Activated CD4-positive, alpha-beta memory T cell treated with anti-CD3 and anti-CD28 coated beads for 36 hours (primary cell): ENCODE results near the gene ROR2. TPM values are rescaled to one million over a fixed set of nuclear protein-coding genes. Genes with fewer than 3 reads are reported as not detected.

Experiments
- CTCF ChIA-PET: fragments of 350-600 bp; sonication (Branson Sonifier 250); formaldehyde crosslinking; loops from one replicate; lab custom pipeline; 2021; ENCODE audit warnings: antibody characterized with exemption, inconsistent platforms; lab: Charles Lee
- POLR2A ChIA-PET: fragments of 350-600 bp; sonication (Branson Sonifier 250); formaldehyde crosslinking; loops from one replicate; lab custom pipeline; 2021; ENCODE audit warnings: antibody characterized with exemption; lab: Charles Lee
- DNase-seq: peaks from one replicate; pipeline ENCODE4 v3.0.0-alpha.2; 2020
- H3K27ac Mint-ChIP-seq: one replicate; pipeline ENCODE4 v1.8.0; 2021; ENCODE audit warnings: mixed read lengths
- H3K27me3 Mint-ChIP-seq: one replicate; pipeline ENCODE4 v1.8.0; 2021; ENCODE audit warnings: mixed read lengths
- H3K36me3 Mint-ChIP-seq: one replicate; pipeline ENCODE4 v1.8.0; 2021; ENCODE audit warnings: mixed read lengths
- H3K4me1 Mint-ChIP-seq: one replicate; pipeline ENCODE4 v1.8.0; 2021; ENCODE audit warnings: low read depth, mixed read lengths
- H3K4me3 Mint-ChIP-seq: one replicate; pipeline ENCODE4 v1.8.0; 2021; ENCODE audit warnings: mild to moderate bottlenecking, mixed read lengths
- H3K9me3 Mint-ChIP-seq: one replicate; pipeline ENCODE4 v1.8.0; 2021; ENCODE audit warnings: mixed read lengths
- intact Hi-C: fragments of 100-400 bp; cut with micrococcal nuclease; formaldehyde crosslinking; loops from one replicate; pipeline ENCODE4 v1.15.1; 2023
- total RNA-seq, 2 experiments: library from RNA; stranded (reverse); gene quantifications; one replicate each; pipeline ENCODE4 v1.2.3, GENCODE V29; 2021

ROR2 gene
- total RNA-seq, 2 experiments from 2014 or later = 0.05 to 0.31 TPM

GRCh38 chr9:91577633-91578061 lies 372.4 kb downstream of the ROR2 start:
- Mint-ChIP-seq H3K27ac (no peak overlapping the region), H3K36me3 (no peaks in the 10 kb centered on the region), H3K27me3 (peaks cover 2% of the 10 kb centered on the region), H3K9me3 (no peaks in the 10 kb centered on the region), H3K4me3 (no peak overlapping the region), H3K4me1 (no peaks in the 10 kb centered on the region)
- no peak for DNase-seq
- intact Hi-C loops = no loop called here
- POLR2A ChIA-PET = no interaction called here
- CTCF ChIA-PET = no interaction called here

DNA sequence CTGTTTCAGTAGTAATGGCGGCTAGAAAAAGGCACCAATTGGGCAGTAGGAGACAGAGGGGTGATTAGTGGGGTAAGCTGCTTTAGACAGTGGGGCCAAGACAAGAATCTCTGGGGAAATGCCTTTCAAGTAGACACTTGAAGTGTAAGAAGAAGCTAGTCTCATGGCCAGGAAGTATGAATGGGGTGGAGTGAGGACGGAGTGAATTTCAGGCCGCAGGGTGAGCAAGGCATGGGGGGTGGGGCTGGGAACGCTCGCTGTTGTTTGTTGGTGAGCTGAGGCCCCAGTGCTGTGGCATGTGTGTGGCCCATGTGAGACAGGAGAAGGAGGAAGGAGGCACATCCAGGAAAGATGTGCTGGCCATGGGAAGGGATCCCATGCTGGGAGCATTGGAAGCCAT lies 377.2 kb downstream of the ROR2 start:
- Mint-ChIP-seq H3K27ac (no peak overlapping the region), H3K36me3 (no peaks in the 10 kb centered on the region), H3K27me3 (peaks cover 12% of the 10 kb centered on the region), H3K9me3 (no peaks in the 10 kb centered on the region), H3K4me1 (no peaks in the 10 kb centered on the region), H3K4me3 (no peak overlapping the region)
- intact Hi-C loops = no loop called here
- POLR2A ChIA-PET = no interaction called here
- CTCF ChIA-PET = no interaction called here
- DNase-seq = no peak

DNA sequence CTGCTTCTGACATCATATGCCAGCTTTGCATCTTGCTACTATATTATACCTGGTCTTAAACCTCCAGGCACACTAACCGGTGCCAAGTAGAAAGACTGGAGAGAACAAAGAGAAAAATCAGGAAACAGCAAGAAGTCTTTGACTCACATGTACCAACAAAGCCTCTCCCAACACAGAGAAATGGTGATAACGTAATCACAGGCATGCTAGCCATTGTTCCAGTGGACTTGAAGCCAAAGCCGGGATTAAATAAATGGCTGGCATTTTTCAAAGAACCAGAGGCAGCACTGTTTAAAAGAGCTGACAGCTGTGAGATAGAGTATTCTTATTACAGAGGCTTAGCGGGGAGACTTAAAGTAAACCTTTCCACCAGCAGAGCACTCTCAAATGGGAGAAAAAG lies 378.0 kb downstream of the ROR2 start:
- H3K4me3 Mint-ChIP-seq = no peak overlapping the region
- no peaks in the 10 kb centered on the region for H3K36me3 Mint-ChIP-seq
- H3K27me3 Mint-ChIP-seq = peaks cover 12% of the 10 kb centered on the region
- intact Hi-C loops = no loop called here
- no peaks in the 10 kb centered on the region for H3K4me1 Mint-ChIP-seq
- ChIA-PET CTCF (no interaction called here), POLR2A (no interaction called here)
- no peak for DNase-seq
- H3K9me3 Mint-ChIP-seq = no peaks in the 10 kb centered on the region
- no peak overlapping the region for H3K27ac Mint-ChIP-seq

- intact Hi-C loops = no loop called here
- POLR2A ChIA-PET = no interaction called here
- no peaks in the 10 kb centered on the region for H3K9me3 Mint-ChIP-seq
- H3K27me3 Mint-ChIP-seq = peaks cover 12% of the 10 kb centered on the region
- no peak overlapping the region for H3K27ac Mint-ChIP-seq
- no peak overlapping the region for H3K4me3 Mint-ChIP-seq
- H3K36me3 Mint-ChIP-seq = no peaks in the 10 kb centered on the region
- no peak for DNase-seq
- no peaks in the 10 kb centered on the region for H3K4me1 Mint-ChIP-seq
- CTCF ChIA-PET = no interaction called here
These were observed 379.0 kb downstream of the ROR2 start for GRCh38 chr9:91571036-91571435.

GRCh38 chr9:91567642-91568274 lies 382.3 kb downstream of the ROR2 start:
- Mint-ChIP-seq H3K27me3 (peaks cover 11% of the 10 kb centered on the region), H3K4me3 (no peak overlapping the region), H3K36me3 (no peaks in the 10 kb centered on the region), H3K4me1 (no peaks in the 10 kb centered on the region), H3K27ac (no peak overlapping the region), H3K9me3 (no peaks in the 10 kb centered on the region)
- intact Hi-C loops = no loop called here
- CTCF ChIA-PET = interaction anchor here (0.6 kb wide), 1 partner anchor 921 kb away, joined by 3 read pairs; no protein-coding TSS in a partner anchor
- no peak for DNase-seq
- POLR2A ChIA-PET = no interaction called here

DNA sequence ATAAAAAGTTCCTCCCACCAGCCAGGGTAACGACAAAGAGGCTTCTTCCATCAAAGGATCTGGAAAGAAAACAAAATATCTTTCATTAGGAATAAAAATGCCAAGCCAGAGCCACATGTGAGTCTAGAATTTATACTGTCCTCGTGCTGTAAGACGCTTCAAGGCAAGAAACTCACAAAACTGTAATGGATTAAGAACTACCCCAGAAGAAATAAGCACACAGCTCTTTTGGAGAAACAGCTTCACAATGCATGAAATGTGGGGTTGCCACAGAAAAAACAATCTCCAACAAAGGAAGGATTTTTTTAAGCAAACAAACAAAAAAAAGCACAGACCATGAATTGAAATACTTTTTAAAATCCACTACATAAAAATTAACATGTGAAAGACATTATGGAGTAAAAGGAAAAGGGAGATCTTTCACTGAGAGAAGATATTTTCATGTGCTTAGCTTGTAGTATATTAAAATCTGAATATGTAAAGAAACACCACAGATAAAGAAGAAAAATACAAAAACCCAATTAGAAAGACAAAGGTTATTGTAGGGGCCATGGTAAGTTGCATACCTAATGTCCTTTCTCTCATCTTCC lies 385.9 kb downstream of the ROR2 start:
- intact Hi-C loops = no loop called here
- H3K9me3 Mint-ChIP-seq = no peaks in the 10 kb centered on the region
- no peak for DNase-seq
- H3K4me1 Mint-ChIP-seq = no peaks in the 10 kb centered on the region
- H3K4me3 Mint-ChIP-seq = no peak overlapping the region
- H3K27ac Mint-ChIP-seq = no peak overlapping the region
- H3K36me3 Mint-ChIP-seq = no peaks in the 10 kb centered on the region
- ChIA-PET CTCF (no interaction called here), POLR2A (no interaction called here)
- H3K27me3 Mint-ChIP-seq = peaks cover 6% of the 10 kb centered on the region

GRCh38 chr9:91562416-91562815 lies 387.6 kb downstream of the ROR2 start:
- H3K4me1 Mint-ChIP-seq = no peaks in the 10 kb centered on the region
- POLR2A ChIA-PET = no interaction called here
- no peak for DNase-seq
- H3K4me3 Mint-ChIP-seq = no peak overlapping the region
- peaks cover 7% of the 10 kb centered on the region for H3K27me3 Mint-ChIP-seq
- CTCF ChIA-PET = interaction anchor here (1.0 kb wide), 1 partner anchor 12 kb away, joined by 3 read pairs; no protein-coding TSS in a partner anchor
- no peak overlapping the region for H3K27ac Mint-ChIP-seq
- H3K36me3 Mint-ChIP-seq = no peaks in the 10 kb centered on the region
- no peaks in the 10 kb centered on the region for H3K9me3 Mint-ChIP-seq
- intact Hi-C loops = no loop called here

DNA sequence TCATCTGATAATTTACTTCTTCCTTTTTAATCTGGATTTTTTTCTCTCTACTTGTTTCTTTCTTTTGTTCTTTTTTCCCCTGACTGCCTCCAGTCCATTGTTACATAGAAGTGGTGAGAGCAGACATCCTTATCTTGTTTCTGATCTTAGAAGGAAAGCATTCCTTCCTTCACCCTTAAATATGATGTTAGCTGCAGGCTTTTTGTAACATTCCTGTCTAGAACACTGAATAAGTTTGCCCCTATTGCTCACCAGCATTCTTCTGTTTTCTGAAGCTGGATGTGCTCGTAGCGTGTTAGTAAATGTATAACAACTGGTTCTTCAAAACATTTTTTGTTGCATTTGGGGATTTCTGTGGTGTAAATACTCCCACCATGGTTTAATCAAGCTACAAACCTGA lies 389.7 kb downstream of the ROR2 start:
- intact Hi-C loops = no loop called here
- H3K36me3 Mint-ChIP-seq = no peaks in the 10 kb centered on the region
- H3K9me3 Mint-ChIP-seq = no peaks in the 10 kb centered on the region
- DNase-seq = no peak
- ChIA-PET POLR2A (no interaction called here), CTCF (no interaction called here)
- H3K4me3 Mint-ChIP-seq = no peak overlapping the region
- H3K27ac Mint-ChIP-seq = no peak overlapping the region
- H3K4me1 Mint-ChIP-seq = no peaks in the 10 kb centered on the region
- peaks cover 7% of the 10 kb centered on the region for H3K27me3 Mint-ChIP-seq

DNA sequence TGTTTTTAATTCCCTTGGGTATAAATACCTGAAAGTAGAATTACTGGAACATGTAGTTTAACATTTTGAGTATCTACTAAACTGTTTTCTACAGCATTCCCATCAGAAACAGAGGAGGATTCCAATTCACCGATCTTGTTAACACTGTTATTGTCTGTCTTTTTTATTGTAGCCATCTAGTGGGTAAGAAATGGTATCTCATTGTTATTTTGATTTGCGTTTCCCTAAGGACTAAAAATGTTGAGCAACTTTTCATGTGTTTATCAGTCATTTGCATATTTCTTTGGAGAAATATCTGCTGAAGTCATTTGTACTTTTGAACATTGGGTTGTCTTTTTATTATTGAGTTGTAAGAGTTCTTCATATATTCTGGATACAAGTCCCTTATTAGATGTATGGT lies 391.1 kb downstream of the ROR2 start:
- H3K27ac Mint-ChIP-seq = no peak overlapping the region
- intact Hi-C loops = no loop called here
- H3K27me3 Mint-ChIP-seq = peaks cover 7% of the 10 kb centered on the region
- POLR2A ChIA-PET = no interaction called here
- no peak overlapping the region for H3K4me3 Mint-ChIP-seq
- H3K9me3 Mint-ChIP-seq = no peaks in the 10 kb centered on the region
- H3K36me3 Mint-ChIP-seq = no peaks in the 10 kb centered on the region
- H3K4me1 Mint-ChIP-seq = no peaks in the 10 kb centered on the region
- CTCF ChIA-PET = no interaction called here
- DNase-seq = no peak

- POLR2A ChIA-PET = no interaction called here
- no peaks in the 10 kb centered on the region for H3K9me3 Mint-ChIP-seq
- CTCF ChIA-PET = no interaction called here
- no peak overlapping the region for H3K27ac Mint-ChIP-seq
- peaks cover 7% of the 10 kb centered on the region for H3K27me3 Mint-ChIP-seq
- H3K4me3 Mint-ChIP-seq = no peak overlapping the region
- H3K4me1 Mint-ChIP-seq = no peaks in the 10 kb centered on the region
- no peak for DNase-seq
- intact Hi-C loops = no loop called here
- no peaks in the 10 kb centered on the region for H3K36me3 Mint-ChIP-seq
These were observed 391.6 kb downstream of the ROR2 start for GRCh38 chr9:91558395-91558794.

DNA sequence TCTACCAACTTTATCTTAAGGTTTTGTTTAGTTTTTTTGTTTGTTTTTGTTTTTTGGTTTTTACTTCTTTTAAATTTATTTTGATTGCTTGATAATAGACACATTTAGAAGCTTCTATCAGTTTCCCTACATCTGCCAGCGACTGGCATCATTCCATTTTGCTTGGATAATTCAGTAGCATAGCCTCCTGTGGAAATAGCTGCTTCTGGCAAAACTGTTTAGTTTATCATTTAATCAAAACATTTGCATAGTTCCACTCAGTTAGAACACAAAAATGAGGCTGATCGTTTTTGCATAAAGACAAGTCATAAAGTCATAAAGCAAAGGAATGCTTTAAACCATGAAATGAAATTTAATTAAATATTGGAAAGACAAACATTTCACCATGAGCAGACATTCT lies 392.7 kb downstream of the ROR2 start:
- Mint-ChIP-seq H3K27me3 (peaks cover 7% of the 10 kb centered on the region), H3K4me3 (no peak overlapping the region), H3K27ac (no peak overlapping the region), H3K4me1 (no peaks in the 10 kb centered on the region), H3K9me3 (no peaks in the 10 kb centered on the region), H3K36me3 (no peaks in the 10 kb centered on the region)
- intact Hi-C loops = no loop called here
- DNase-seq = no peak
- ChIA-PET CTCF (no interaction called here), POLR2A (no interaction called here)

- CTCF ChIA-PET = interaction anchor here (1.1 to 1.2 kb wide), 2 partner anchors 591 to 640 kb away, joined by 3 to 4 read pairs; no protein-coding TSS in a partner anchor
- H3K27me3 Mint-ChIP-seq = peaks cover 4% of the 10 kb centered on the region
- intact Hi-C loops = no loop called here
These were observed 394.9 kb downstream of the ROR2 start for GRCh38 chr9:91555132-91555531.

GRCh38 chr9:91549177-91549576 lies 400.9 kb downstream of the ROR2 start:
- Mint-ChIP-seq H3K9me3 (no peaks in the 10 kb centered on the region), H3K27ac (no peak overlapping the region), H3K4me3 (no peak overlapping the region), H3K36me3 (no peaks in the 10 kb centered on the region), H3K4me1 (no peaks in the 10 kb centered on the region), H3K27me3 (peaks cover 3% of the 10 kb centered on the region)
- no peak for DNase-seq
- ChIA-PET CTCF (no interaction called here), POLR2A (no interaction called here)
- intact Hi-C loops = no loop called here

More at GRCh38 chr9:91555132-91555531, 394.9 kb downstream of the ROR2 start:
- POLR2A ChIA-PET = interaction anchor here (0.7 kb wide), 1 partner anchor 539 kb away, joined by 3 read pairs; no protein-coding TSS in a partner anchor
- no peak for DNase-seq
- Mint-ChIP-seq H3K9me3 (no peaks in the 10 kb centered on the region), H3K27ac (no peak overlapping the region), H3K4me1 (no peaks in the 10 kb centered on the region), H3K4me3 (no peak overlapping the region), H3K36me3 (no peaks in the 10 kb centered on the region)
